Endodermal cell (in vitro differentiated cells): ENCODE measurements around the gene SOCS3. TPM values are rescaled to one million over a fixed set of nuclear protein-coding genes. Genes with fewer than 3 reads are reported as not detected.
A peak's percentile ranks its signal among the peaks of the same experiment; 100 is the strongest.

ENCODE experiments used
- DNase-seq: peaks from one replicate; pipeline ENCODE4 v3.0.0-alpha.2; 2017
- H3K27ac ChIP-seq: 2 replicates; pipeline ENCODE4 v1.5.1; 2013; ENCODE audit warnings: mild to moderate bottlenecking, low read depth, low read length, moderate library complexity
- H3K27me3 ChIP-seq: 2 replicates; pipeline ENCODE4 v1.6.1; 2013; ENCODE audit warnings: mild to moderate bottlenecking, low read length, moderate library complexity; ENCODE audit not compliant: insufficient read depth, control insufficient read depth, poor library complexity, severe bottlenecking
- H3K36me3 ChIP-seq: 2 replicates; pipeline ENCODE4 v1.7.0; 2013; ENCODE audit warnings: mild to moderate bottlenecking, low read length, moderate library complexity; ENCODE audit not compliant: control insufficient read depth, insufficient read depth
- H3K4me1 ChIP-seq: one replicate; pipeline ENCODE4 v1.7.0; 2013; ENCODE audit warnings: low read length; ENCODE audit not compliant: control insufficient read depth, insufficient read depth
- H3K4me3 ChIP-seq: 2 replicates; pipeline ENCODE4 v1.5.1; 2013; ENCODE audit warnings: mild to moderate bottlenecking, low read length, moderate library complexity
- H3K9ac ChIP-seq: 2 replicates; pipeline ENCODE4 v1.6.1; 2013; ENCODE audit warnings: mild to moderate bottlenecking, low read length, moderate library complexity; ENCODE audit not compliant: poor library complexity, severe bottlenecking; ENCODE audit errors: extremely low read depth
- H3K9me3 ChIP-seq: 2 replicates; pipeline ENCODE4 v1.6.1; 2013; ENCODE audit warnings: mild to moderate bottlenecking, low read length, moderate library complexity; ENCODE audit not compliant: control insufficient read depth
- H3K27ac Mint-ChIP-seq: 2 replicates; pipeline ENCODE4 v1.8.0; 2020; ENCODE audit warnings: mixed read lengths
- H3K27me3 Mint-ChIP-seq: 2 replicates; pipeline ENCODE4 v1.8.0; 2021; ENCODE audit warnings: mild to moderate bottlenecking, mixed read lengths; ENCODE audit not compliant: insufficient read depth
- H3K36me3 Mint-ChIP-seq: 2 replicates; pipeline ENCODE4 v1.8.0; 2020; ENCODE audit warnings: low read depth, mixed read lengths
- H3K4me1 Mint-ChIP-seq: 2 replicates; pipeline ENCODE4 v1.8.0; 2020; ENCODE audit warnings: mixed read lengths
- H3K4me3 Mint-ChIP-seq: 2 replicates; pipeline ENCODE4 v1.8.0; 2020; ENCODE audit warnings: mild to moderate bottlenecking, moderate library complexity, mixed read lengths
- H3K9me3 Mint-ChIP-seq: 2 replicates; pipeline ENCODE4 v1.8.0; 2020; ENCODE audit warnings: mild to moderate bottlenecking, mixed read lengths
- WGBS, 2 experiments: methylation state at CpG; one replicate each; pipeline versions ENCODE4 v1.1.5 to v1.1.7; 2013; ENCODE audit warnings: missing lambda C conversion rate in 2 of 2, mixed read lengths in 1 of 2; ENCODE audit not compliant: insufficient coverage in 1 of 2, insufficient read length in 1 of 2; 5-methylcytosine and 5-hydroxymethylcytosine counted together
- total RNA-seq, 2 donors: library from RNA; stranded (reverse); fragmentation: NEBNext Ultra II Directional in 1 of 2; extraction: Animal tissue kit (Norgen Biotek cat#: 25700) in 1 of 2; gene quantifications; 2 replicates in 1 of 2; 3 replicates in 1 of 2; pipeline ENCODE4 v1.2.1, GENCODE V29; 2021
- TF ChIP-seq, protein P1 (sequence below): fragments of 200-600 bp; sonication (generic); conservative IDR thresholded peaks from 2 replicates; pipeline ENCODE4 v1.5.0; 2021; ENCODE audit warnings: antibody characterized with exemption, mild to moderate bottlenecking

The SOCS3 gene
- total RNA-seq, 2 donors from 2014 or later = 54.2 to 75.3 TPM

DNA sequence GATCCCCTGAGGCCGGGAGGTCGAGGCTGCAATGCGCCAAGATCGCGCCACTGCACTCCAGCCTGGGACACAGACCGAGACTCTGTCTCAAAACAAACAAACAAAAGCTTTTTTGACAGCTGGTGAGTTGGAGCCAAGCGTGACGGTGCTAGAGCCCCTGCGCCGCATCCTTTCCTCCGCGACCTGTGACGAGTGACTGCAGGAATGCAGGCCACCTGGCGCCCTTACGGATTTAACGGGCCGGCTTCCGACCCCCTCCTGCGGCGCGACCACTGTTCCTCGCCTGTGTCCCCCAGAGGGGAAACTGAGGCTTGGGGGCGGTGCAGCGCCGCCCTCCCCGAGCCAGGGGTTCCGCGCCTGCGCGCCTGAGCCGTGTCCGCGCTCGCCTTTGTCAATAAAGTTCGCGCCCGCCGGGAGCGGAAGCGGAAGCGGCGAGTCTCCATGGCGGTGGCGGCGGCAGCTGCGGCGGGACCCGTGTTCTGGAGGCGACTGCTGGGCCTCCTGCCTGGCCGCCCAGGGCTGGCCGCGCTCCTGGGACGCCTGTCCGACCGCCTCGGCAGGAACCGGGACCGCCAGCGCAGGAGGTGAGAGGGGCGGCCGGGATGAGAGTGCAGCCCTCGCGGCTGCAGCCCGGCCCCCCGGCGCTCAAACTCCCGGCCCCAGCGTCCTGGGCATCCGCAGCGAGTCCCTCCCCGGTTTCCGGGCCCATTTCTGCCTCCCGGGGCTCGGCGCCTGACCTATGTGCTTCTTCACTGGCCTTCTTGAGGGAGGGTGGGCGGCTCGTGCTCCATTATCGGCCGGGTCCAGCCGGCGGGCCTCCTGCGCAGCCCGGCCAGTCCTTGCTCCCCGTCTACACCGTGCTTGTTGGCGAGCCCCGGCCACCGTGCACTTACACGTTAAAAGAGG, 18.6 kb upstream of the SOCS3 start, which contains the start of gene PGS1:
PGS1 (plus strand) TSS at position 425 of the 906 bp plus-strand sequence; CDS start at position 442, 17 bp downstream.
- DNase-seq = peak; percentile 94
- peaks cover 9% of the 10 kb centered on the region for H3K36me3 Mint-ChIP-seq
- H3K9me3 Mint-ChIP-seq = no peaks in the 10 kb centered on the region
- 11 to 17% methylated on average over 54 to 89 of the region's 89 CpGs for WGBS, 2 experiments
- peaks cover 63% of the 10 kb centered on the region for H3K4me1 Mint-ChIP-seq
- H3K4me1 ChIP-seq = peaks cover 30% of the 10 kb centered on the region
- H3K27me3 ChIP-seq = no peaks in the 10 kb centered on the region
- TF ChIP-seq, protein P1, sequence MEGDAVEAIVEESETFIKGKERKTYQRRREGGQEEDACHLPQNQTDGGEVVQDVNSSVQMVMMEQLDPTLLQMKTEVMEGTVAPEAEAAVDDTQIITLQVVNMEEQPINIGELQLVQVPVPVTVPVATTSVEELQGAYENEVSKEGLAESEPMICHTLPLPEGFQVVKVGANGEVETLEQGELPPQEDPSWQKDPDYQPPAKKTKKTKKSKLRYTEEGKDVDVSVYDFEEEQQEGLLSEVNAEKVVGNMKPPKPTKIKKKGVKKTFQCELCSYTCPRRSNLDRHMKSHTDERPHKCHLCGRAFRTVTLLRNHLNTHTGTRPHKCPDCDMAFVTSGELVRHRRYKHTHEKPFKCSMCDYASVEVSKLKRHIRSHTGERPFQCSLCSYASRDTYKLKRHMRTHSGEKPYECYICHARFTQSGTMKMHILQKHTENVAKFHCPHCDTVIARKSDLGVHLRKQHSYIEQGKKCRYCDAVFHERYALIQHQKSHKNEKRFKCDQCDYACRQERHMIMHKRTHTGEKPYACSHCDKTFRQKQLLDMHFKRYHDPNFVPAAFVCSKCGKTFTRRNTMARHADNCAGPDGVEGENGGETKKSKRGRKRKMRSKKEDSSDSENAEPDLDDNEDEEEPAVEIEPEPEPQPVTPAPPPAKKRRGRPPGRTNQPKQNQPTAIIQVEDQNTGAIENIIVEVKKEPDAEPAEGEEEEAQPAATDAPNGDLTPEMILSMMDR = no peak
- H3K9me3 ChIP-seq = no peaks in the 10 kb centered on the region
- peak within 1 kb of the TSS; percentile 97 for H3K27ac Mint-ChIP-seq
- H3K4me3 Mint-ChIP-seq = peak within 1 kb of the TSS; percentile 91
- peak within 1 kb of the TSS; percentile 88 for H3K9ac ChIP-seq
- H3K27me3 Mint-ChIP-seq = no peaks in the 10 kb centered on the region
- H3K36me3 ChIP-seq = peaks cover 7% of the 10 kb centered on the region
- peak within 1 kb of the TSS; percentile 38 for H3K27ac ChIP-seq
- H3K4me3 ChIP-seq = peak within 1 kb of the TSS; percentile 94

DNA sequence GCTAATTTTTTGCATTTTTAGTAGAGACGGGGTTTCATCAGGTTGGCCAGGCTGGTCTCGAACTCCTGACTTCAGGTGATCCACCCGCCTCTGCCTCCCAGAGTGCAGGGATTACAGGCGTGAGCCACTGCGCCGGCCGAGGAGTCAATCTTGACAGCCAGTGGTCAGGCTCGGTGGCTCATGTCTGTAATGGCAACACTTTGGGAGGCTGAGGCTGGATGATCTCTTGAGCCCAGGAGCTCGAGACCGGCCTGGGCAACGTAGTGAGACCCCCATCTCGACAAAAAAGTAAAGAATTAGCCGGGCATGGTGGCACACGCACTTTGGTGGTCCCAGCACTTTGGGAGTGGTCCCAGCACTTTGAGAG, 18.0 kb upstream of the SOCS3 start:
- no peaks in the 10 kb centered on the region for H3K9me3 ChIP-seq
- H3K9ac ChIP-seq = peak overlapping the region; percentile 88
- H3K27ac ChIP-seq = no peak overlapping the region
- H3K4me3 ChIP-seq = peak overlapping the region; percentile 94
- H3K36me3 ChIP-seq = peaks cover 7% of the 10 kb centered on the region
- Mint-ChIP-seq H3K9me3 (no peaks in the 10 kb centered on the region), H3K4me3 (peak overlapping the region; percentile 91), H3K36me3 (peaks cover 5% of the 10 kb centered on the region), H3K27me3 (no peaks in the 10 kb centered on the region), H3K27ac (peak overlapping the region; percentile 63), H3K4me1 (peaks cover 61% of the 10 kb centered on the region)
- H3K4me1 ChIP-seq = peaks cover 30% of the 10 kb centered on the region
- no peak for DNase-seq
- TF ChIP-seq, protein P1 = no peak
- no peaks in the 10 kb centered on the region for H3K27me3 ChIP-seq
- 92 to 94% methylated on average over 14 of the region's 14 CpGs for WGBS, 2 experiments

GRCh38 chr17:78376161-78376560, 16.3 kb upstream of the SOCS3 start:
- Histone ChIP-seq H3K9me3 (no peaks in the 10 kb centered on the region), H3K4me1 (peaks cover 22% of the 10 kb centered on the region), H3K9ac (no peak overlapping the region), H3K27ac (no peak overlapping the region), H3K4me3 (no peak overlapping the region), H3K36me3 (peaks cover 7% of the 10 kb centered on the region), H3K27me3 (no peaks in the 10 kb centered on the region)
- WGBS, 2 experiments = 98 to 100% methylated on average over 1 to 4 of the region's 5 CpGs
- DNase-seq = no peak
- Mint-ChIP-seq H3K27ac (no peak overlapping the region), H3K27me3 (no peaks in the 10 kb centered on the region), H3K4me3 (no peak overlapping the region), H3K4me1 (peaks cover 53% of the 10 kb centered on the region), H3K36me3 (peaks cover 5% of the 10 kb centered on the region), H3K9me3 (no peaks in the 10 kb centered on the region)
- TF ChIP-seq, protein P1 = no peak
